ENCODE data around the gene TDP1.

TDP1 gene

GRCh38 chr14:90040411-90040810, 84.7 kb downstream of the TDP1 start:
- DNase-seq (ENCODE audit: extremely low read depth, insufficient read length) = no peak

GRCh38 chr14:90042496-90043252, 86.9 kb downstream of the TDP1 start:
- Histone ChIP-seq H3K27me3 (replicated peaks; ENCODE audit: control insufficient read depth, insufficient read depth, low read length) (no peaks in the 10 kb centered on the region), H3K4me3 (replicated peaks; ENCODE audit: low read depth, low read length) (no peak overlapping the region), H3K36me3 (ENCODE audit: control insufficient read depth, insufficient read depth, low read length) (peaks cover 15% of the 10 kb centered on the region)
- no peak for TF ChIP-seq CTCF (IDR thresholded peaks at IDR 0.05; ENCODE audit: insufficient read depth, low read length, poor library complexity, severe bottlenecking)
- no peak for DNase-seq (ENCODE audit: extremely low read depth, insufficient read length)

More at GRCh38 chr14:90040411-90040810, 84.7 kb downstream of the TDP1 start:
- H3K4me3 ChIP-seq (replicated peaks; ENCODE audit: low read depth, low read length) = no peak overlapping the region
- H3K27me3 ChIP-seq (replicated peaks; ENCODE audit: control insufficient read depth, insufficient read depth, low read length) = no peaks in the 10 kb centered on the region
- H3K36me3 ChIP-seq (ENCODE audit: control insufficient read depth, insufficient read depth, low read length) = peaks cover 13% of the 10 kb centered on the region
- TF ChIP-seq CTCF (IDR thresholded peaks at IDR 0.05; ENCODE audit: insufficient read depth, low read length, poor library complexity, severe bottlenecking) = no peak

GRCh38 chr14:90045616-90046015, 89.9 kb downstream of the TDP1 start:
- DNase-seq (ENCODE audit: extremely low read depth, insufficient read length) = no peak
- no peak for TF ChIP-seq CTCF (IDR thresholded peaks at IDR 0.05; ENCODE audit: insufficient read depth, low read length, poor library complexity, severe bottlenecking)
- Histone ChIP-seq H3K36me3 (ENCODE audit: control insufficient read depth, insufficient read depth, low read length) (peaks cover 8% of the 10 kb centered on the region), H3K27me3 (replicated peaks; ENCODE audit: control insufficient read depth, insufficient read depth, low read length) (no peaks in the 10 kb centered on the region), H3K4me3 (replicated peaks; ENCODE audit: low read depth, low read length) (no peak overlapping the region)

- TF ChIP-seq CTCF (IDR thresholded peaks at IDR 0.05; ENCODE audit: insufficient read depth, low read length, poor library complexity, severe bottlenecking) = no peak
- DNase-seq (ENCODE audit: extremely low read depth, insufficient read length) = no peak
- no peak overlapping the region for H3K4me3 ChIP-seq (replicated peaks; ENCODE audit: low read depth, low read length)
- H3K36me3 ChIP-seq (ENCODE audit: control insufficient read depth, insufficient read depth, low read length) = peaks cover 6% of the 10 kb centered on the region
- H3K27me3 ChIP-seq (replicated peaks; ENCODE audit: control insufficient read depth, insufficient read depth, low read length) = no peaks in the 10 kb centered on the region
Measured at GRCh38 chr14:90049390-90049789, 93.7 kb downstream of the TDP1 start.

- TF ChIP-seq CTCF (IDR thresholded peaks at IDR 0.05; ENCODE audit: insufficient read depth, low read length, poor library complexity, severe bottlenecking) = no peak
- peaks cover 1% of the 10 kb centered on the region; the same call in 1 of the 2 replicates for H3K36me3 ChIP-seq (ENCODE audit: control insufficient read depth, insufficient read depth, low read length)
- H3K27me3 ChIP-seq (replicated peaks; ENCODE audit: control insufficient read depth, insufficient read depth, low read length) = no peaks in the 10 kb centered on the region
- DNase-seq (ENCODE audit: extremely low read depth, insufficient read length) = no peak
- no peak overlapping the region for H3K4me3 ChIP-seq (replicated peaks; ENCODE audit: low read depth, low read length)
Measured at GRCh38 chr14:90050271-90050670, 94.5 kb downstream of the TDP1 start.

Measured in GM06990 (cell line).